Lower leg skin (tissue), 4 donors: ENCODE data around the gene EHD1. TPM values are rescaled to one million over a fixed set of nuclear protein-coding genes. Genes with fewer than 3 reads are reported as not detected.

ENCODE experiments used
- DNase-seq, 2 donors: peaks; one replicate each; pipeline ENCODE4 v3.0.0-alpha.2; 2019; ENCODE audit warnings: low spot score in 2 of 2
- H3K4me3 ChIP-seq: fragments of 200-600 bp; sonication (generic); 2 replicates; pipeline ENCODE4 v1.5.1; 2017; ENCODE audit warnings: mild to moderate bottlenecking, low read depth; ENCODE audit not compliant: poor library complexity, severe bottlenecking
- CTCF ChIP-seq, 3 donors: fragments of 450-650 bp; IDR thresholded peaks; one replicate each; pipeline ENCODE4 v1.5.1; 2016; ENCODE audit warnings: antibody characterized with exemption in 3 of 3, mild to moderate bottlenecking in 3 of 3, moderate library complexity in 2 of 3
- POLR2A ChIP-seq, 2 donors: fragments of 450-650 bp; IDR thresholded peaks; one replicate each; pipeline ENCODE4 v1.6.1; 2016 to 2017; ENCODE audit warnings: antibody characterized with exemption in 2 of 2, mild to moderate bottlenecking in 1 of 2, moderate library complexity in 1 of 2
- WGBS, 2 donors: methylation state at CpG; one replicate each; pipeline ENCODE4 v1.1.5; 2018; 5-methylcytosine and 5-hydroxymethylcytosine counted together
- intact Hi-C: fragments of 100-400 bp; cut with DNase I; formaldehyde crosslinking; loops from one replicate; pipeline ENCODE4 v1.15.0; 2023; ENCODE audit warnings: low total_unique reads
- microRNA counts, 2 donors: library from miRNA; unstranded; fragments of <30 nt; microRNA quantifications; one replicate each; lab custom pipeline; 2016
- microRNA-seq, 2 donors: library from miRNA; unstranded; fragments of <30 nt; microRNA quantifications; one replicate each; pipeline ENCODE4, GENCODE V29; 2016; ENCODE audit warnings: borderline replicate concordance in 2 of 2, borderline number of aligned reads in 1 of 2
- total RNA-seq, 4 donors: library from RNA; depleted of rRNA; stranded (reverse); fragments of >200 nt; gene quantifications; one replicate each; pipeline ENCODE4 v1.1.0, GENCODE V29; 2016

The EHD1 gene
- total RNA-seq, 4 donors from 2014 or later, result 81.0 to 98.9 (median 90.5) TPM

DNA sequence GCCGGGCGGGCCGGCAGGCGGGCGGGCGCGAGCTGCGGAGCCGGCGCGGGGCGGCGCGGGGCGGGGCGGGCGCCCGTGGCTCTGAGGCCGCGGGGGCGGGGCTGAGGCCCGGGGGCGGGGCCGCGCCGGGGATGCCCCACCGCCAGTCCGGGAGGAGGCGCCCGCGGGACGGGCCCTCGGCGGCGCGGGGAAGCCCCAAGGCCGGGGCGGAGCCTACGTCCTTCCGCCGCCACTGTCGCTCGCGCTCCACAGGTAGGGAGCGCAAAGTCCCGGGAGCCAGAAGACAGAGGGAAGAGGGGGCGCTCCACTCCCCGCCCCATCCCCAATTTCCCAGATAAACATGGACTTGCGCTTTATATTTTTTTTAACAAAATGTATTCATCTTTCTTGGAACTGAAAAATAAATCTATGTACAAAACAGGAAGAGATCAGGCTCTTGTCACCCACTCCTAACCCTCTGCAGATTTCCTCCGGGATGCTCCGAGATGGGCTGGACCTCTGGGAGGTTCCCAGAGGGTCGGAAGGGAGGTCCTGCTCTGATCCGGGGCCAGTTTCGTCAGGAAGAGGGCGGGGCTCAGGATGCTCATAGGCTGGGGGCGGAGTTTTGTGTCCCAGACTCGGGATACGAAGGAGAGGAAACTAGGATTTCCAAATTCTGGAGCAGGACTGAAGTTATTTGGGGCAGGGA is 75.1 kb downstream of the EHD1 start, which contains the start of gene MAP4K2:
MAP4K2 (minus strand) TSS at position 57 of the 688 bp plus-strand sequence. CDS start 65 bp downstream, outside the sequence.
- 0% methylated on average over 14 to 22 of the region's 58 CpGs for WGBS, 2 donors
- DNase-seq, result peak; percentile 87 to 98
- H3K4me3 ChIP-seq, result peak within 1 kb of the TSS; percentile 40
- TF ChIP-seq POLR2A (IDR thresholded peaks at IDR 0.05) (no peak), CTCF (IDR thresholded peaks at IDR 0.05) (no peak)
- intact Hi-C loops, result no loop called here

GRCh38 chr11:64802370-64803157 is 75.9 kb downstream of the EHD1 start:
- 3 to 16% methylated on average over 8 to 41 of the region's 54 CpGs for WGBS, 2 donors
- DNase-seq, result no peak
- intact Hi-C loops, result no loop called here
- TF ChIP-seq POLR2A (IDR thresholded peaks at IDR 0.05) (no peak), CTCF (IDR thresholded peaks at IDR 0.05) (no peak)
- H3K4me3 ChIP-seq, result peak overlapping the region; percentile 15

MicroRNAs within 50 kb of the gene (microRNA counts, 767-probe panel; counts per million panel counts)
- microRNA hsa-miR-192-5p (lab: Ali Mortazavi, UCI), result 0 to 358 counts per million in 2 donors

Small RNA genes lying within 50 kb of the gene (microRNA-seq; reads per million reads assigned to microRNA genes)
- 0 reads per million in 2 donors for gene MIR6749
- gene MIR6750, result 0.57 to 0.68 reads per million in 2 donors

Other genes with a start within 250 kb of the EHD1 start
- gene NRXN2, start 155.4 kb downstream of the EHD1 start, total RNA-seq, result 1 to 10 TPM in 2 of 4 donors, under 1 TPM in 1, not detected in 1; 0.27 to 7.0 (median 1.1) TPM
- 1 to 10 TPM; 1.1 to 10.0 (median 5.0) TPM for gene RASGRP2, start 134.5 kb downstream of the EHD1 start, total RNA-seq
- gene PYGM, start 118.6 kb downstream of the EHD1 start, total RNA-seq, result 1 to 10 TPM in 1 of 4 donors, under 1 TPM in 3; 0.11 to 2.0 (median 0.44) TPM
- 100 to 1,000 TPM; 130 to 327 (median 178) TPM for gene SF1, start 100.1 kb downstream of the EHD1 start, total RNA-seq
- 10 to 100 TPM in 3 of 4 donors, 1 to 10 TPM in 1; 9.3 to 29.8 (median 19.5) TPM for gene MAP4K2, start 75.4 kb downstream of the EHD1 start, total RNA-seq
- 10 to 100 TPM; 20.5 to 42.7 (median 32.2) TPM for gene MEN1, start 68.1 kb downstream of the EHD1 start, total RNA-seq
- gene CDC42BPG, start 34.0 kb downstream of the EHD1 start, total RNA-seq, result 10 to 100 TPM; 40.3 to 81.3 (median 50.1) TPM
- gene ATG2A, start 38.6 kb upstream of the EHD1 start, total RNA-seq, result 100 to 1,000 TPM in 1 of 4 donors, 10 to 100 TPM in 3; 73.8 to 118 (median 91.2) TPM
- gene PPP2R5B, start 46.1 kb upstream of the EHD1 start, total RNA-seq, result 10 to 100 TPM; 21.8 to 43.6 (median 34.0) TPM
- not detected for gene GPHA2, start 57.3 kb upstream of the EHD1 start, total RNA-seq
- not detected for gene MAJIN, start 93.5 kb upstream of the EHD1 start, total RNA-seq
- under 1 TPM in 2 of 4 donors, not detected in 2; 0.15 to 0.62 TPM for gene BATF2, start 118.3 kb upstream of the EHD1 start, total RNA-seq
- gene ARL2, start 135.5 kb upstream of the EHD1 start, total RNA-seq, result 100 to 1,000 TPM; 101 to 260 (median 110) TPM
- 10 to 100 TPM; 16.9 to 48.0 (median 22.7) TPM for gene SNX15, start 148.8 kb upstream of the EHD1 start, total RNA-seq
- 10 to 100 TPM; 11.6 to 15.1 (median 12.9) TPM for gene SAC3D1, start 162.6 kb upstream of the EHD1 start, total RNA-seq
- gene NAALADL1, start 179.9 kb upstream of the EHD1 start, total RNA-seq, result 10 to 100 TPM in 2 of 4 donors, 1 to 10 TPM in 2; 1.5 to 11.9 (median 9.7) TPM
- 1 to 10 TPM; 1.0 to 2.4 (median 1.7) TPM for gene CDCA5, start 205.4 kb upstream of the EHD1 start, total RNA-seq
- 10 to 100 TPM; 45.8 to 72.3 (median 54.8) TPM for gene ZFPL1, start 205.6 kb upstream of the EHD1 start, total RNA-seq
- 100 to 1,000 TPM; 373 to 932 (median 648) TPM for gene VPS51, start 217.6 kb upstream of the EHD1 start, total RNA-seq
- gene TM7SF2, start 233.3 kb upstream of the EHD1 start, total RNA-seq, result 100 to 1,000 TPM; 118 to 374 (median 160) TPM
- 10 to 100 TPM; 10.7 to 24.9 (median 17.7) TPM for gene ZNHIT2, start 239.1 kb upstream of the EHD1 start, total RNA-seq
- 1,000 to 10,000 TPM in 2 of 4 donors, 100 to 1,000 TPM in 2; 574 to 1,562 (median 887) TPM for gene FAU, start 243.5 kb upstream of the EHD1 start, total RNA-seq
- gene MRPL49, start 243.7 kb upstream of the EHD1 start, total RNA-seq, result 100 to 1,000 TPM in 1 of 4 donors, 10 to 100 TPM in 3; 61.0 to 107 (median 82.4) TPM